ENCODE data around the gene POPDC2.

The POPDC2 gene

GRCh38 chr3:119619094-119619493 is 41.3 kb downstream of the POPDC2 start:
- peak; percentile 26 for DNase-seq (ENCODE audit: low read depth)
- no peak for TF ChIP-seq CTCF (conservative IDR thresholded peaks at IDR 0.05; ENCODE audit: control insufficient read depth, insufficient read depth, low read depth, low read length)

GRCh38 chr3:119616056-119616455 is 44.3 kb downstream of the POPDC2 start:
- TF ChIP-seq CTCF (conservative IDR thresholded peaks at IDR 0.05; ENCODE audit: control insufficient read depth, insufficient read depth, low read depth, low read length) = no peak
- no peak overlapping the region for H3K4me3 ChIP-seq (ENCODE audit: control insufficient read depth, low read depth, low read length)
- no peak for DNase-seq (ENCODE audit: low read depth)

More at GRCh38 chr3:119619094-119619493, 41.3 kb downstream of the POPDC2 start:
- no peak overlapping the region for H3K4me3 ChIP-seq (ENCODE audit: control insufficient read depth, low read depth, low read length)

GRCh38 chr3:119613872-119614271 is 46.5 kb downstream of the POPDC2 start:
- TF ChIP-seq CTCF (conservative IDR thresholded peaks at IDR 0.05; ENCODE audit: control insufficient read depth, insufficient read depth, low read depth, low read length) = no peak
- DNase-seq (ENCODE audit: low read depth) = no peak
- no peak overlapping the region for H3K4me3 ChIP-seq (ENCODE audit: control insufficient read depth, low read depth, low read length)

- H3K4me3 ChIP-seq (ENCODE audit: control insufficient read depth, low read depth, low read length) = no peak overlapping the region
- TF ChIP-seq CTCF (conservative IDR thresholded peaks at IDR 0.05; ENCODE audit: control insufficient read depth, insufficient read depth, low read depth, low read length) = no peak
Measured at GRCh38 chr3:119613201-119613600, 47.2 kb downstream of the POPDC2 start.

GRCh38 chr3:119611664-119612063 is 48.7 kb downstream of the POPDC2 start:
- no peak for DNase-seq (ENCODE audit: low read depth)
- no peak for TF ChIP-seq CTCF (conservative IDR thresholded peaks at IDR 0.05; ENCODE audit: control insufficient read depth, insufficient read depth, low read depth, low read length)
- H3K4me3 ChIP-seq (ENCODE audit: control insufficient read depth, low read depth, low read length) = no peak overlapping the region

More at GRCh38 chr3:119613201-119613600, 47.2 kb downstream of the POPDC2 start:
- DNase-seq (ENCODE audit: low read depth) = no peak

- DNase-seq (ENCODE audit: low read depth) = no peak
- TF ChIP-seq CTCF (conservative IDR thresholded peaks at IDR 0.05; ENCODE audit: control insufficient read depth, insufficient read depth, low read depth, low read length) = no peak
- H3K4me3 ChIP-seq (ENCODE audit: control insufficient read depth, low read depth, low read length) = no peak overlapping the region
Measured at GRCh38 chr3:119609301-119609700, 51.1 kb downstream of the POPDC2 start.

GRCh38 chr3:119608405-119609000 is 51.9 kb downstream of the POPDC2 start:
- no peak overlapping the region for H3K4me3 ChIP-seq (ENCODE audit: control insufficient read depth, low read depth, low read length)
- TF ChIP-seq CTCF (conservative IDR thresholded peaks at IDR 0.05; ENCODE audit: control insufficient read depth, insufficient read depth, low read depth, low read length) = no peak
- no peak for DNase-seq (ENCODE audit: low read depth)
